Purkinje cell (primary cell): Measurements from ENCODE around the gene TBC1D3I. TPM values are rescaled to one million over a fixed set of nuclear protein-coding genes. Genes with fewer than 3 reads are reported as not detected.

Experiments used
- polyA plus RNA-seq: library from polyadenylated mRNA; unstranded; fragments of >200 nt; fragmentation: Nextera tagmentation; gene quantifications from 2 replicates; pipeline ENCODE4 v1.2.1, GENCODE V29; 2014

TBC1D3I gene
- 0.13 TPM in 1 of 2 replicates, not detected in the other for polyA plus RNA-seq

DNA sequence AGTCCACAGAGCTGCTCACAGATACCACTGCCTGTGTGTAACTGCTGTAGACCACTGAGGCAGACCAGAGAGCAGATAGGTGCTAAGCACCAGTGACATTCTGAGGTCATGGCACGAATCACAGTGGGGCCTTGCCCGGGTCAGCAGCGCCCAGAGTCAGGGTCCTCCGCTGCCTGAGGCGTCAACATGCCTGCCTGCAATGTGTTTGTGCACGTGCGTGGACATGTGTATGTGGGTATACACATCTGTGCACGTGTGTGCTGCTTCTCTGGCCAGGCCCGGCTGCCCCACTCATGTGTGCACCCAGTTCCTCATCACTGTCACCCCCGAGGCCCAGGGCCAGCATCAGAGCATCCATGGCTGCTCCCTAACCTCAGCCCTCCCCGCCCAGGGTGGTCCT, at the start of gene TBC1D3I:
TBC1D3I (minus strand) TSS at position 101 of the 400 bp plus-strand sequence. CDS start 1,585 bp downstream, outside the sequence.

GRCh38 chr17:36210439-36211211, 53.7 kb downstream of the TBC1D3I start, which contains the start of gene CCL4L2:
CCL4L2 (plus strand) TSS chr17:36211063.

Other genes with a start within 250 kb of the TBC1D3I start
- not detected in 2 replicates for gene CCL23, start 246.6 kb downstream of the TBC1D3I start, polyA plus RNA-seq
- not detected in 2 replicates for gene CCL18, start 200.3 kb downstream of the TBC1D3I start, polyA plus RNA-seq
- not detected in 2 replicates for gene CCL3, start 174.4 kb downstream of the TBC1D3I start, polyA plus RNA-seq
- not detected in 2 replicates for gene CCL4, start 160.7 kb downstream of the TBC1D3I start, polyA plus RNA-seq
- gene TBC1D3B, start 87.9 kb downstream of the TBC1D3I start, polyA plus RNA-seq = not detected in 2 replicates
- gene CCL3L1, start 67.8 kb downstream of the TBC1D3I start, polyA plus RNA-seq = not detected in 2 replicates
- 1.2 TPM in 1 of 2 replicates, not detected in the other for gene CCL4L2, start 53.5 kb downstream of the TBC1D3I start, polyA plus RNA-seq
- 0.18 TPM in 1 of 2 replicates, not detected in the other for gene TBC1D3G, start 59.3 kb upstream of the TBC1D3I start, polyA plus RNA-seq
- gene TBC1D3H, start 123.9 kb upstream of the TBC1D3I start, polyA plus RNA-seq = 0.18 TPM in 1 of 2 replicates, not detected in the other
- gene ZNHIT3, start 222.1 kb upstream of the TBC1D3I start, polyA plus RNA-seq = 211 and 219 TPM in 2 replicates